HL-60 (cell line): ENCODE data around the gene KIF11.
"Not testable (repeated sequence)": the region's sequence is repeated elsewhere in the genome, so short reads cannot be mapped to it uniquely, and the experiment has no call there.

Experiments used
- DNase-seq, 2 experiments: peaks; one replicate each; pipeline ENCODE4 v3.0.0-alpha.2; 2010 to 2020; ENCODE audit warnings: low read depth in 1 of 2, low spot score in 1 of 2
- H3K27ac ChIP-seq: fragments of 250-450 bp; sonication (Bioruptor Pico); replicated peaks from 2 replicates; pipeline ENCODE4 v1.5.1; 2020; ENCODE audit warnings: mild to moderate bottlenecking, moderate library complexity
- H3K27me3 ChIP-seq: fragments of 250-450 bp; sonication (Bioruptor Pico); 2 replicates; pipeline ENCODE4 v1.5.1; 2021; ENCODE audit warnings: mild to moderate bottlenecking, moderate library complexity; ENCODE audit not compliant: insufficient read depth, poor library complexity, severe bottlenecking
- H3K4me3 ChIP-seq: replicated peaks from 2 replicates; pipeline ENCODE4 v1.5.1; 2011; ENCODE audit warnings: mild to moderate bottlenecking, control low read depth, low read length; ENCODE audit not compliant: insufficient read depth
- GABPA ChIP-seq: IDR thresholded peaks from 2 replicates; pipeline ENCODE4 v1.6.1; 2012; ENCODE audit warnings: low read depth
- POLR2AphosphoS5 ChIP-seq: IDR thresholded peaks from 2 replicates; pipeline ENCODE4 v1.6.1; 2012; ENCODE audit warnings: low read depth
- SPI1 ChIP-seq: IDR thresholded peaks from 2 replicates; pipeline ENCODE4 v1.6.1; 2012; ENCODE audit warnings: low read depth, mild to moderate bottlenecking, borderline replicate concordance
- TF ChIP-seq, protein P1 (sequence below): IDR thresholded peaks from one replicate; pipeline ENCODE4 v1.5.1; 2011; ENCODE audit warnings: low read length, control low read depth, inconsistent platforms; ENCODE audit not compliant: insufficient read depth
- TF ChIP-seq, protein P2 (sequence below): IDR thresholded peaks from 2 replicates; pipeline ENCODE4 v1.6.1; 2012; ENCODE audit warnings: low read depth; ENCODE audit not compliant: insufficient replicate concordance

The KIF11 gene

DNA sequence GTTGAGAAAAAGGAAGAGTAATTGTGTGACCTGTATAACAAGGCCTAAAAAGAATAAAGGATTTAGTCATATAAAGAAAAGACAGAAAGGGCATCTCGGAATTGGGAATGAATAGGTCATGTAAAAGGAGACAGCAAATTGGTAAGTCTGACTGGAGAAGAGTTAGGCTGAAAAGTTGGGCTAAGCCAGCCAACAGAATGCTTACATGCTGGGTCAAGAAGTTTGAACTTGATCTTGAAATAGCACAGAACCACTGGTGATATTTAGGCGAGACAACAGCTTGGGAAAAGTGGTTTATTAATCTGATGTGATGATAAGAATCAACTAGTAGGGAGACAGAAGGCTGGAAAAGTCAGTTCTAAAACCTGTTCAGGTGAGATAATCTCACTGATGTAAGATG, 23.9 kb upstream of the KIF11 start:
- Histone ChIP-seq H3K4me3 (no peak overlapping the region), H3K27me3 (no peaks in the 10 kb centered on the region), H3K27ac (no peak overlapping the region)
- DNase-seq = no peak
- TF ChIP-seq SPI1 (no peak), GABPA (no peak), POLR2AphosphoS5 (no peak)
- TF ChIP-seq, protein P1, sequence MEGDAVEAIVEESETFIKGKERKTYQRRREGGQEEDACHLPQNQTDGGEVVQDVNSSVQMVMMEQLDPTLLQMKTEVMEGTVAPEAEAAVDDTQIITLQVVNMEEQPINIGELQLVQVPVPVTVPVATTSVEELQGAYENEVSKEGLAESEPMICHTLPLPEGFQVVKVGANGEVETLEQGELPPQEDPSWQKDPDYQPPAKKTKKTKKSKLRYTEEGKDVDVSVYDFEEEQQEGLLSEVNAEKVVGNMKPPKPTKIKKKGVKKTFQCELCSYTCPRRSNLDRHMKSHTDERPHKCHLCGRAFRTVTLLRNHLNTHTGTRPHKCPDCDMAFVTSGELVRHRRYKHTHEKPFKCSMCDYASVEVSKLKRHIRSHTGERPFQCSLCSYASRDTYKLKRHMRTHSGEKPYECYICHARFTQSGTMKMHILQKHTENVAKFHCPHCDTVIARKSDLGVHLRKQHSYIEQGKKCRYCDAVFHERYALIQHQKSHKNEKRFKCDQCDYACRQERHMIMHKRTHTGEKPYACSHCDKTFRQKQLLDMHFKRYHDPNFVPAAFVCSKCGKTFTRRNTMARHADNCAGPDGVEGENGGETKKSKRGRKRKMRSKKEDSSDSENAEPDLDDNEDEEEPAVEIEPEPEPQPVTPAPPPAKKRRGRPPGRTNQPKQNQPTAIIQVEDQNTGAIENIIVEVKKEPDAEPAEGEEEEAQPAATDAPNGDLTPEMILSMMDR = no peak
- TF ChIP-seq, protein P2, sequence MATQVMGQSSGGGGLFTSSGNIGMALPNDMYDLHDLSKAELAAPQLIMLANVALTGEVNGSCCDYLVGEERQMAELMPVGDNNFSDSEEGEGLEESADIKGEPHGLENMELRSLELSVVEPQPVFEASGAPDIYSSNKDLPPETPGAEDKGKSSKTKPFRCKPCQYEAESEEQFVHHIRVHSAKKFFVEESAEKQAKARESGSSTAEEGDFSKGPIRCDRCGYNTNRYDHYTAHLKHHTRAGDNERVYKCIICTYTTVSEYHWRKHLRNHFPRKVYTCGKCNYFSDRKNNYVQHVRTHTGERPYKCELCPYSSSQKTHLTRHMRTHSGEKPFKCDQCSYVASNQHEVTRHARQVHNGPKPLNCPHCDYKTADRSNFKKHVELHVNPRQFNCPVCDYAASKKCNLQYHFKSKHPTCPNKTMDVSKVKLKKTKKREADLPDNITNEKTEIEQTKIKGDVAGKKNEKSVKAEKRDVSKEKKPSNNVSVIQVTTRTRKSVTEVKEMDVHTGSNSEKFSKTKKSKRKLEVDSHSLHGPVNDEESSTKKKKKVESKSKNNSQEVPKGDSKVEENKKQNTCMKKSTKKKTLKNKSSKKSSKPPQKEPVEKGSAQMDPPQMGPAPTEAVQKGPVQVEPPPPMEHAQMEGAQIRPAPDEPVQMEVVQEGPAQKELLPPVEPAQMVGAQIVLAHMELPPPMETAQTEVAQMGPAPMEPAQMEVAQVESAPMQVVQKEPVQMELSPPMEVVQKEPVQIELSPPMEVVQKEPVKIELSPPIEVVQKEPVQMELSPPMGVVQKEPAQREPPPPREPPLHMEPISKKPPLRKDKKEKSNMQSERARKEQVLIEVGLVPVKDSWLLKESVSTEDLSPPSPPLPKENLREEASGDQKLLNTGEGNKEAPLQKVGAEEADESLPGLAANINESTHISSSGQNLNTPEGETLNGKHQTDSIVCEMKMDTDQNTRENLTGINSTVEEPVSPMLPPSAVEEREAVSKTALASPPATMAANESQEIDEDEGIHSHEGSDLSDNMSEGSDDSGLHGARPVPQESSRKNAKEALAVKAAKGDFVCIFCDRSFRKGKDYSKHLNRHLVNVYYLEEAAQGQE = no peak

DNA sequence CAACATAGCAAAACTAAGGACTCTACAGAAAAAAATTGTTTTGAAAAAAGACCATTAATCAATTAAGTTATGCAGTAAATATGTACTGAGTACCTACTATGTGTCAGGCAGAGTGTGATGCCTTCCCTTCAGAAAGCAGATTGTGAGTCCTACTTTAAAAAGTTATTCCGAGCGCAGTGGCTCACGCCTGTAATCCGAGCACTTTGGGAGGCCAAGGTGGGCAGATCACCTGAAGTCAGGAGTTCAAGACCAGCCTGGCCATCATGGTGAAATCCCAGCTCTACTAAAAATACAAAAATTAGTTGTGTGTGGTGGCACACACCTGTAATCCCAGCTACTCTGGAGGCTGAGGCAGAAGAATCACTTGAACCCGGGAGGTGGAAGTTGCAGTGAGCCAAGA, 23.3 kb upstream of the KIF11 start:
- not testable (repeated sequence) for H3K4me3 ChIP-seq, DNase-seq

DNA sequence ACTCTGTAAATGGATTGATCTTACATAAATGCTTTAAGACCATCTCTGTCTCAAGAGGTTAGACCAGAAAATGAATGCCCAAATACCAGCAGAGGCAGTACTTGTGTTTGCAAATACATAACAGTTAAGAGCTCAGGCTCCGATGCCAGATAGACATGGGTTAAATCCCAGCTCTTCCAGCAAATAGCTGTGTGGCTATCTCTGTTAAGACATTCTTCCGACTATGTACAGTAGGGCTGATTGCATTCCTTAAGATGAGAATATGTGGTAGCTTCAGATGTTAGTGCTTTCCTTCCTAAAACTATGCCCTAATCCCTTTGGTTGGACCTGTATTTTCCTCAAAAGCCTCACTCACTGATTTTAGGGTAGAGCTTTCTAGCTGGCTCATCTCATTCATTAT, 21.3 kb upstream of the KIF11 start:
- Histone ChIP-seq H3K4me3 (no peak overlapping the region), H3K27me3 (no peaks in the 10 kb centered on the region), H3K27ac (no peak overlapping the region)
- DNase-seq = no peak
- TF ChIP-seq, protein P1 = no peak
- TF ChIP-seq POLR2AphosphoS5 (no peak), GABPA (no peak), SPI1 (no peak)

More for the DNA sequence above, 23.3 kb upstream of the KIF11 start:
- H3K27me3 ChIP-seq, H3K27ac ChIP-seq: not testable (repeated sequence)

DNA sequence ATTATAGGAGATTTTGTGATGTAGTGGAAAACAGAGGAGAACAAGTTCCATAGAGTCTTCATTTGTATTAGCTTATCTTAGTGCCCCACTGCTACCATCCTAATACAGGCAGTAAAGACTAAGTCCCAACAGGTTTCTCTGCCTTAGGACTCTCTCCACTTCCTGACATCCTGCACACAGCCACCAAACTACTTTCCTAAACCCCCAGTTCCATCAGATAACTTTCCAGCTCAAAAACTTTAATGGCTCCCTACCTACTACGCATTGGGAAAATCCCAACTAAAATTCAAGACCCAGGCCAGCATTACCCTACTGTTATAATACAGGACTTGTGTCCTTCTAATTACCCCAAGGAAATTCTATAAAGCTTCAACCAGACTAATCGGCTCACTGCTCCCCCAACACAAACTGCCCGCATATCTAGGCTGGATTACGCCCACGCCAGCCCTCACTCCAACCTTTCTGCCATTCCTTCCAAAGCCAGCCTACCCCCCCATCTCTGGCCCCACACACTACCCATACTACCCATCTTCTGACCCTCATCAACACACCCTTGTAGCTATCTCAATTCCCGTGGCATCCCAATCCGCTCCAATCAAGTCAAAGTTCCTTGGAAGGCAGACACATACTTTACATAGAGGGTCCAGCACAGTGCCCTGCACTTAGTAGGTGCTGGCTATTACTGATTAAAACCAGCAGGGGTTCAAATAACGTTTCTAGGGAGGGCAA, 20.4 kb upstream of the KIF11 start:
- no peak overlapping the region for H3K27ac ChIP-seq
- H3K4me3 ChIP-seq = peak overlapping the region; percentile 94
- no peak for DNase-seq
- no peak for TF ChIP-seq SPI1
- TF ChIP-seq GABPA = no peak
- TF ChIP-seq, protein P1 = no peak
- TF ChIP-seq, protein P2 = no peak
- TF ChIP-seq POLR2AphosphoS5 = no peak
- H3K27me3 ChIP-seq = no peaks in the 10 kb centered on the region
